Germinal center (tissue), 1 donor: ENCODE data around the gene LRP10.
"Not testable (repeated sequence)": the region's sequence is repeated elsewhere in the genome, so short reads cannot be mapped to it uniquely, and the experiment has no call there.

Experiments
- DNase-seq: peaks from one replicate; pipeline ENCODE4 v3.0.0; 2012; ENCODE audit warnings: mixed read lengths, low spot score

LRP10 gene

DNA sequence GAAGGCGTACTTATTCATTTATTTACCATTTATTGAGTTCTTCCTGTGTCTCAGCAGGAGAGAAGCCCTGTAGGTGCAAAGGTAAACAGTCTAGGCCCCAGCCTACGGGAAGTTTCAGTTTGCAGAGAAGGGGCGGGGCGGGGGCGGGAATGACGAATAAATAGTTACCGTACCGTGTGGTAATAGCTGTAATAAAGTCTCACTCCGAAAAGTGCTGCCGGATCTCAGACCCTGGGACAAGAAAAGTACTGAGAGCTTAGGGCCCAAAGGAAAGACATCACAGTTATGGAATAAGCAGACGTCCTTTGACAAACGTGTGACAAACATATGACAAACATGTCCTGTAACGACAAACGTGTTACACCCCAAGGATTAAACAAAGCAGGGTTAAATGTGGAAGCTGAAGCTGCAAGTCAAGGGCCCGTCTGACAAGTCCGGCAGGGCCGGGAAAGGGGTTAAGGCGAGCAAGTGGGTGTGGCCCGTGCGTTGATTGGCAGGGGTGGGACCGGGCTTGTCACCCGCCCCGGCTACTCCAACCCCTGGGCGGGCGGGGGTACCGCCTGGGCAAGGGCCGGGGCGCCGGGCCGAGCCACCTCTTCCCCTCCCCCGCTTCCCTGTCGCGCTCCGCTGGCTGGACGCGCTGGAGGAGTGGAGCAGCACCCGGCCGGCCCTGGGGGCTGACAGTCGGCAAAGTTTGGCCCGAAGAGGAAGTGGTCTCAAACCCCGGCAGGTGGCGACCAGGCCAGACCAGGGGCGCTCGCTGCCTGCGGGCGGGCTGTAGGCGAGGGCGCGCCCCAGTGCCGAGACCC, at the start of gene LRP10:
Gene LRP10 (plus strand): TSS at position 517 of the 809 bp plus-strand sequence. CDS start 564 bp downstream, outside the sequence.
- DNase-seq, result peak; percentile 89

DNA sequence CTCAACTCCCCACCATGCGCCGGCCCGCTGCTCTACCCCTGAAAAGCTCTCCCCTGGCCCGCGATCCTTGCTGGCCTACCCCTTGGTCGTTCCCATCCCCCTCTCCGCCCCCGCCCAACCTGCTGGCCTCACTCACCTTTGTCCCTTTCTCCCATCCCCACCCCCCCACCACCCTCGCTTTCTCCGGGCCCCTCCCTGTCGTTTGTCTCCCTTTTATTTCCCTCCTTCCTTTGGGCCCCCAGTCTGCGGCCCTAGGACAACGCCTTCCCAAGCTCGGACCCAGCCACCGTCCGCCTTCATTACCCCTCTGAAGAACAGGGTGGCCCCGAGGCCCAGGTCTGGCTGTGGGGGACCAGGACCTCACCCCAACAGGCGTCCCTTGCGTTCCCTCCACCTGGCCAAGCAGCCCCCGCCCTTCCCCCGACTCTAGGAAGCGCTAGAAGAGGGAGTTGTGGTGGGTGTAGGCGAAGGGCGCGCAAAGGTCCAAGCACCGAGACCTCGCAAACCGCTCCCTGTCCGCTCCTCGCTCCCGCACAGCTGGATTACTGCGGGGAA, 49.4 kb upstream of the LRP10 start:
- no peak for DNase-seq

DNA sequence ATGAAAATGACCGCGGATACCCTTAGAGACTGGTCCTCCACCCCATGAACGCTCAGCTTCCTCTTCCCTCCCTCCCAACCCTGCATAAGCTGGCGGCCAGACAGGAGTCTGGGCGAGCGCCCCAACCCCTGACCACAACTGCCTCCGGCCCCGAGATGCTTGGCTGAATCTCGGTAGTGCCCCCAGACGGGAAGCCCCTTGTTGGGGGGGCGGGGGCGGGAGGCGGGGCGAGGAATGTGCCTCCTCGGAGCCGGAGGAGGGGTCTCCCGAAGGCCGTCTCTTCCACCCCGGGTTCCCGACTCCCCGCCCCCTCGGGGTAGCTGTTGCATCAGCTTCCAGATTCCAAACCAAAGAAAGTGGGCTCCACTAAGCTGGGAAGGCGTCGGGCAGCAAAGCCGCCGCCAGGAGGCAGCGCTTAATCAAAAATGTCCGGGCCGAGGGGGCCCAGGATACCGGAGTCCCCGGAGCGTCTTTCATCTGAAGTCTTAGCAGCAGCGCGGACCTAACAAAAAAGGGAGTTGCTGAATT, 48.9 kb upstream of the LRP10 start:
- peak; percentile 81 for DNase-seq

GRCh38 chr14:22824711-22825359, 46.7 kb upstream of the LRP10 start:
- DNase-seq, result no peak

GRCh38 chr14:22829076-22829660, 42.4 kb upstream of the LRP10 start:
- not testable (repeated sequence) for DNase-seq

DNA sequence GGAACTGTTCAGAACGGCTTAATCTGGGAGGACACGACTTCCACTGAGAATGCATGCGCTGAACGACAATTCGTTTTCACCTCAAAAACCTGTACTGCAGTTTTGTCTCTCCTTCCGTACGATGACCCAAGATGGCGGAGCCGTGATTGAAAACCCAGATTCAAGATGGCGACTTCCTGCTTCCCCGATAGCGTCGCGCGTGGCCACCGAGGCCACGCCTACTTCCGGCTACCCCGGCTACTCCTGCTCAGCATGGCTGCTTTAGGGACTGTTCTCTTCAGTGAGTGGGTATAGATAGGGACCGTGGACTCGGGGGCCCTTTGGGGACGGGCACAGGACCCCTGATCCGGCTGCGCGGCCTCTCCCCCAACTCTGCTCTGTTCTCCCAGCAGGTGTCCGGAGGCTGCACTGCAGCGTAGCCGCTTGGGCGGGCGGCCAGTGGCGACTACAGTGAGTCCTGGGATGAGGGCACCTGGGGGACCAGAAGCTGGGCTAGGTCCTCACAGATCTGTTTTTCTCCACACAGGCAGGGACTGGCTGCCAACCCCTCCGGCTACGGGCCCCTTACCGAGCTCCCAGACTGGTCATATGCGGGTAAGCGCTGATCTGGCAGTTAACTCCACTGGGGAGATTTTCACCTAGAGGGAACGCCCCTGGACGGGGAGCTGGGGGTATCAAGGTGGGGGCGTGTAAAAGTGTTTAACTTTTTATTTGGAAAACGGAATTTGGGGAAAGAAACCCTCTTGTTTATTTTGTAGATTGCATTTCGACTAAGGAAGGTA, 41.7 kb upstream of the LRP10 start, which contains the start of gene MRPL52:
Gene MRPL52 (plus strand): TSS at position 227 of the 782 bp plus-strand sequence. CDS start 26 bp downstream, at position 253.
- peak; percentile 88 for DNase-seq

- DNase-seq, result no peak
These were observed 41.0 kb upstream of the LRP10 start for GRCh38 chr14:22830443-22831010.

DNA sequence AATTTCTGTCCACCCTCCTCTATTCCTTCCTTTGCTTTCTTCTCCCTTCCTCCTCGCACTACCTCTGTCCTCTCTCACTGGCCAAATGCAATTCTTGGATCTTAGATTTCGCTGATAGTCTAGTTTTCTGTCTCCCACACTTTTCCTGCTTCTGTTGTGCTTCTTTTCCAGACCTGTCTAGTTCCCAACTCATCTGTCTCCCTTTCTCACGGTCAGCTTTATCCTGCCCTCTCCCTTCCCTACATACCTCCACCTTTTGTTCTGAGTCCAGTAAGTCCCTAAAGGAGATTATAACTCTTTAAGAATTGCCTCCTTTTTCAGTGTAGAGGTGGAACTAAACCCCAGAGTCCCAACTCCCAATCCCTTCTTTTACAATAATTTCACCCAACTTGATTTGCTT, 36.0 kb upstream of the LRP10 start:
- no peak for DNase-seq

DNA sequence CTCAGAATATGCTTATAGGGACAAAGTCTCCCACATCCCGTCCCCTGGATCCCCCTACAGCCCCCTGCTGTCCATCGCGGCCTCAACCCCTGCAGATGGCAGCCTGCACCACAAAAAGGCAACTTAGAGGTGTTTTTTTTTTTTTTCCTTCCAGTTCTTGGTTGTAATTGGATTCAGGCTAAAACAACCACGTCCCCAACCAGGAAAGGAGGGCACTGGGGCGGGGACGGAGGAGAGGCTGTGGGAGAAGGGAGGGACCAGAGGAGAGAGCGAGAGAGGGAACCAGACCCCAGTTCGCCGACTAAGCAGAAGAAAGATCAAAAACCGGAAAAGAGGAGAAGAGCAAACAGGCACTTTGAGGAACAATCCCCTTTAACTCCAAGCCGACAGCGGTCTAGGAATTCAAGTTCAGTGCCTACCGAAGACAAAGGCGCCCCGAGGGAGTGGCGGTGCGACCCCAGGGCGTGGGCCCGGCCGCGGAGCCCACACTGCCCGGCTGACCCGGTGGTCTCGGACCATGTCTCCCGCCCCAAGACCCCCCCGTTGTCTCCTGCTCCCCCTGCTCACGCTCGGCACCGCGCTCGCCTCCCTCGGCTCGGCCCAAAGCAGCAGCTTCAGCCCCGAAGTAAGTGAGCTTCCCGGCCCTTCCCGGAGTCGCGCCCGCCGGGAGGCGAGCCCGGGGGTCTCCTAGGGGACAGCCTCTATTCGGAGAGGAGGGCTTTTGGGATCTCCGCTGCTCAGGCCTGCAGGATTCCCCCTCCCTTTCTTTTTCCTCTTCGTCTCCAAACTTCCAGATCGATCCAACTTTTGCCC, 35.0 kb upstream of the LRP10 start, which contains the start of gene MMP14:
Gene MMP14 (plus strand): TSS at position 285 of the 813 bp plus-strand sequence. CDS start 233 bp downstream, at position 518.
- DNase-seq, result no peak

DNA sequence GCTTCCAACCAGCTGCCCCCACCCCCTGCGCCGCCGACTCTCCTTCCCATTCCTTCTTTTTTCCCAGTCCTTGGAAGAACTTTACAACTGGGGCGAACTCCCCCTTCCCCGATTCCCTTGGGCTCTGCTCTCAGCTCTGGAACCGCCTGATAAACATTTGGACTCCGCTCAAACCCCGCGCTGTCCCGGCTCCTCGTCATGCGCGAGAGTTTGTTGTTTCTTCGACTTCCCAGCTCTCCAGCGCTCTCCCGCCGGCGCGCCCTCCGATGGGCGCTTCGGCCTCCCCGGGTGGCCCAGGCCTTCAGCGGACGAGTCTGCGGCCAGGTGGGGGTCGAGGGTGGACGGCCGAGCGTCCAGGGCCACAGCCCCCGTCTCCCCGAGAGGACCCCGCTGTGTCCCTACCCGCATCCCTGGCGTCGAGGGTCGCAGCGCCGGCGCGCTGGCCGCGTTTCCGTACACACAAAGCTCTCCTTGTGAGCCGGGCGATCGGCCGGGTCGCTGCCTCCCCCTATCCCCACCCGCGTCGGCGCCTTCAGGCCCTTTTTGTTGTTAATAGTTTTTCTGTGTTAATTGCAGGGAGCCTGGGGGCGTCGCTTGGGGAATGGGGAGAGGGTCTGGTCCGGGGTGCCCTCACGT, 34.3 kb upstream of the LRP10 start:
- no peak for DNase-seq

DNA sequence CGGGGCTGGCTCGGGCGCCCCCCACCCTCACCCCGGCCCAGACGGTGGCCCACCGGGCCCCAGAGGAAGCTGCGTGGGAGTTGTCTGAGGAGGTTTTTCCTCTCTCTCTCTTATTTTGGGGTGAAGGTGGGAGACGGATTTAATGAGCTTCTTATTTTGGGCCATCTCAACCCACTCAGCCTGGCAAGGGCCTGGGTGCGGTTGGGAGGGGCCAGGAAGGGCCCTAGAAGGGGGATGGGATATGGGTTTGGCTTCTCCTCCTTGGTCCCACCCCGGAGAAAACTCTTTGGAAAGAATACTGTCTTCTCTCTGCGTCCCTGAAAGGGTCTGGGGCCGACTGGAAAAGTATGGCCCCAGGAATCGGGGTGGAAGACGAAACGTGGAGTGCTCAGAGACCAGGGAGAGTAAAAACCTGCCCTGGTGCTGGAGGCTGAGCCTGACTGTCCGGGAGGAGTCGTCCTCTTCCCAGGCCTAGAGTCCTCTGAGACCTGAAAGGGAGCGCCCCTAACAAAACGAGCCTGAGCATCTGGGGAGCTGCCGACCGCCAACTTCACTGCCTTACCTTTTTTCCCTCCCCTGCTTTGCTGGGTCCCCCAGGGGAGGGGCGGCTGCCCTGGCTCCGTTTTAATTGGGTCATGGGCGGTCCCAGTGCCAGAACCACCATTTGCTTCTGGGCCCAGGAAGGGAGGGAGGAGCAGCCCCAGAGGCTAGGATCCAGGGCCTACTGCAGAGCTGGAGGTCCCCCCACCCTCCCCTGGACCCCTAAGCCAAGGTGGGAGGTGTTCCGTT, 33.6 kb upstream of the LRP10 start:
- DNase-seq, result no peak

DNA sequence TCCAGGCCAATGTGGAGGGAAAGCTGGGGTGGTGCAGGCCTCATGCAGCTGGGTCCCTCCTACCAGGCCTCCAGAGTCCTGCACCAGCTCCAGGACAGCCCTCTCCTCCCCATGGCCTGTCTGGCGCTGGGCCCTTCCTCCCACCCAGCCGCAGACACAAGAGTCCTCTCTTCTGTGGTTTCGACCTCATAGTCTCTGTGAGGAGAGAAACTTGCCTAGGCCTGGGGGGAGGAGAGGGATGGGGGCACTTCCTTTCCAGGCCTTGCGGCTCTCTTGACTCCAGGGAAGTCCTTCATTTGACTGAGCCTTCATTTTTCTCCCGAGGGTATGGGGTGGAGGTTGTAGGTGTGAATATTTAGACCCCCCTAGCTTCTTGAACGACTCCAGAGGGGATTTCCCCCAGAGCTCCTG, 32.9 kb upstream of the LRP10 start:
- no peak for DNase-seq

DNA sequence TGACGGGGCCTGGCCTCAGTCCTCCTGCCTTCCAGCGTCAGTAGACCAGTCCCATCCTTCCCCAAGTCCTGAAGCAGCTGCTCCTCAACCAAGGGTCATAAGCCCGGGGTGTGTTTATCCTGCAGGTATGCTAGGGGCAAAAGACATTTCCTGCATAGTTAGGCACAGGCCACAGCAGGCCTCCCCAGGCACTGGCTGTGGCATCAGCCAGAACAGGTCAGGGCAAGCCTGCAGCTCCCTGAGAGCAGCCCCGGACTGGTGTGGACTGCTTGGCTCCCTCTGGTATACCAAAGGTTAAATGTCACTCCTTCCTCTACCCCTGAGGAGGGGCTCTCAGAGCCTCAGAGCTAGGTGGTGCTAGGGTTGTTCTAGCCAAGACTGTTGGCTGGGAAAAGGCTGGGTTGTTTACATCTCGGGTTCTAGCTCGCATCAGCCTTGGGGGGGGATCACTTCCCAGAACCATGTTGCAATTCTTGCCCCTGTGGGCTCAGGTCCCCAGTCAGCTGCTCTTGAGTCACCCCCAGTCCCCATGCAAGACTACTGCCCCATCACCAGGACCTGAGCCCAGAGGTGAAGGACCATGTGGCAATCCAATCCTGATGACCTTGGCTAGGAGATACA, 32.3 kb upstream of the LRP10 start:
- DNase-seq, result no peak

- no peak for DNase-seq
These were observed 30.2 kb upstream of the LRP10 start for GRCh38 chr14:22841311-22841710.

GRCh38 chr14:22841769-22842168, 29.8 kb upstream of the LRP10 start:
- DNase-seq, result no peak

GRCh38 chr14:22842211-22843122, 29.1 kb upstream of the LRP10 start:
- no peak for DNase-seq
